Epithelial cell of esophagus (primary cell): ENCODE data around the gene ZNF436.
"Not testable (repeated sequence)": the region's sequence is repeated elsewhere in the genome, so short reads cannot be mapped to it uniquely, and the experiment has no call there.

Experiments used
- DNase-seq: peaks from one replicate; pipeline ENCODE4 v3.0.0; 2010; ENCODE audit warnings: low read depth
- H3K4me3 ChIP-seq: 2 replicates; pipeline ENCODE4 v1.5.1; 2011; ENCODE audit warnings: mild to moderate bottlenecking, low read length, control low read depth
- TF ChIP-seq, protein P1 (sequence below): IDR thresholded peaks from 2 replicates; pipeline ENCODE4 v1.5.1; 2011; ENCODE audit warnings: low read depth, mild to moderate bottlenecking, low read length, control low read depth, inconsistent platforms; ENCODE audit not compliant: insufficient read depth; ENCODE audit errors: missing control alignments

The ZNF436 gene

DNA sequence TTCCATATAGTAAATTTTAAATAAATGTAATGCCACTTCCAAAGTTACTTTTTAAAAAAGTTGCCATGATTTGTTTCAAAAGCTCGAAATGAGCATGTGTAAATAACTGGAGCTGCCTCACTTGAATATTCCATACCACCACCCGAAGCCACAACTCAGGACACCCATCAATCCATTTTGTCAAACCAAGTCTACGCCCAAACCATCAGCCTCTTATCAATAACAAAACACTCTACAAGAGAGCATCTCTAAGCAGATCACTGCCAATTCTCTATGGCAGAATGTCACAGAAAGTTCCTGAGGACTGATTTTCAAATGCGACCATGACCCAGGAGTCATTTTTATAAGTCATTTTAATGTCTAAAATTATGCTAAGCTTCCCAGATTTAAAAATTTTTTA is 30.0 kb downstream of the ZNF436 start:
- TF ChIP-seq, protein P1, sequence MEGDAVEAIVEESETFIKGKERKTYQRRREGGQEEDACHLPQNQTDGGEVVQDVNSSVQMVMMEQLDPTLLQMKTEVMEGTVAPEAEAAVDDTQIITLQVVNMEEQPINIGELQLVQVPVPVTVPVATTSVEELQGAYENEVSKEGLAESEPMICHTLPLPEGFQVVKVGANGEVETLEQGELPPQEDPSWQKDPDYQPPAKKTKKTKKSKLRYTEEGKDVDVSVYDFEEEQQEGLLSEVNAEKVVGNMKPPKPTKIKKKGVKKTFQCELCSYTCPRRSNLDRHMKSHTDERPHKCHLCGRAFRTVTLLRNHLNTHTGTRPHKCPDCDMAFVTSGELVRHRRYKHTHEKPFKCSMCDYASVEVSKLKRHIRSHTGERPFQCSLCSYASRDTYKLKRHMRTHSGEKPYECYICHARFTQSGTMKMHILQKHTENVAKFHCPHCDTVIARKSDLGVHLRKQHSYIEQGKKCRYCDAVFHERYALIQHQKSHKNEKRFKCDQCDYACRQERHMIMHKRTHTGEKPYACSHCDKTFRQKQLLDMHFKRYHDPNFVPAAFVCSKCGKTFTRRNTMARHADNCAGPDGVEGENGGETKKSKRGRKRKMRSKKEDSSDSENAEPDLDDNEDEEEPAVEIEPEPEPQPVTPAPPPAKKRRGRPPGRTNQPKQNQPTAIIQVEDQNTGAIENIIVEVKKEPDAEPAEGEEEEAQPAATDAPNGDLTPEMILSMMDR: no peak
- no peak overlapping the region for H3K4me3 ChIP-seq
- no peak for DNase-seq

DNA sequence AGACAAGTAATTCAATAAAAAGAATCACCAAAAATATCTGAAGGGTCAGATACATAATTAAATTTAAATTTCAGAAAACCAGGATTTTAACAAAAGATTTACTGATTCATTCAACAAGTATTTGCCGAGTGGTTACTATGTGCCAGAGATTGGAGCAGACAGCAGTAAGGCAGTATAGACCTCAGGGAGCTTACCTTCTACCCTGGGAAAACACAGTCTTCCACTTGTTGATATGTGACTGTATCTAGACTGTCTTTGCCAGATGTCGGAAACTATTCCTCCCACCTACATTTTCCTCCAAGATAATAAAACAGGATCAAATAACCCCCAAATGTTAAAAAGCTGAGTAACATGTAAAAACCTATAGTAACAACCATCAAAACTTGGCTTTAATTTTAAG is 31.8 kb downstream of the ZNF436 start:
- no peak overlapping the region for H3K4me3 ChIP-seq
- DNase-seq: no peak
- TF ChIP-seq, protein P1: no peak

DNA sequence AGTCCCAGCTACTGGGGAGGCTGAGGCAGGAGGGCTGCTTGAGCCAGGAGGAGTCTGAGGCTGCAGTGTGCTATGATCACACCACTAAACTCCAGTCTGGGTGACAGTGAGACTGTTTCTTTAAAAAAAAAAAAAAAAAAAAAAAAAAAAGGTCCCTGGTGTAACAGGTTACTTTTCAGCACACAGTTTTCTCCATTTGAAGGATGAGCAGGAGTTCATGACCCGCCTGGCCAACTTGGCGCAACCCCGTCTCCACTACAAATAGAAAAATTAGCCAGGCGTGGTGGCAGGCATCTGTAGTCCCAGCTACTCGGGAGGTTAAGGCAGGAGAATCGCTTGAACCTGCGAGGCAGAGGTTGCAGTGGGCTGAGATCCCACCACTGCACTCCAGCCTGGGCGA is 37.9 kb downstream of the ZNF436 start:
- TF ChIP-seq, protein P1: no peak
- no peak for DNase-seq
- H3K4me3 ChIP-seq: no peak overlapping the region

DNA sequence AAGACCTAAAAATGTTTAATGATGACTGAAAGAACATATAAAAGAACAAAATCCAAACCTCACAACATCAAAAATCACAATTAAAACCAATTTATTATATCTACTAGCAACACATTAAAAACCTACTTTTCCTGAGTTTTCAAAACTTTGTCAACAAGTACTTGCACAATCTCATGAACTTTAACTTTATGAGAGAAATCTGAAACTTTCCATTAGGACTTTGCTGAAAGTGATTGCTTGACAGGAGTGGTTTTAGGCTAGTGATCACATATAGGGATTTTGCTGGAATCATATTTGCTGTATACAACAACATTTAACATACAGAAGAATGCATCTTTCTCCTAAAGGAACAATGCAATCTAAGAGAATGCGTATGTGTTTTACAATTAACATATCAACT is 38.8 kb downstream of the ZNF436 start:
- TF ChIP-seq, protein P1: no peak
- no peak for DNase-seq

DNA sequence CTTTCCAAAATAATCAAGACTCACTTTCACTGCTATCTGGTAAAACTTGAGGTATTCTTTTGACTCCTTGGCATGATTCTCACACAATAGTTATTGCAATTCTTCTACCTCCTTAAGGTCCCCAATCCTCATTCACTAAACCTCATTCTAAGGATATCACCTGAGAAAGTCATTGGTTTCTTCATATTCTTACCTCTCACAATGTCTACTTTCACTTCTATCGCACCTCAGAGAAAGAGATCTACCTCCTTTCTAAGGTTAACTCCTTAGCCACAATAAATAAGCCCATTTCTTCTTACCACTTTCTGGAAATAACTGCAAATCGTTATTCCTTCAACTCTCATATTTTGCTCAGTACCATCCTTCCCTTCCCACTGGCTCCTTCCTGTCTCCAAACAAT is 44.2 kb downstream of the ZNF436 start:
- no peak for DNase-seq
- no peak overlapping the region for H3K4me3 ChIP-seq
- TF ChIP-seq, protein P1: no peak

More for the DNA sequence above, 38.8 kb downstream of the ZNF436 start:
- H3K4me3 ChIP-seq: no peak overlapping the region

DNA sequence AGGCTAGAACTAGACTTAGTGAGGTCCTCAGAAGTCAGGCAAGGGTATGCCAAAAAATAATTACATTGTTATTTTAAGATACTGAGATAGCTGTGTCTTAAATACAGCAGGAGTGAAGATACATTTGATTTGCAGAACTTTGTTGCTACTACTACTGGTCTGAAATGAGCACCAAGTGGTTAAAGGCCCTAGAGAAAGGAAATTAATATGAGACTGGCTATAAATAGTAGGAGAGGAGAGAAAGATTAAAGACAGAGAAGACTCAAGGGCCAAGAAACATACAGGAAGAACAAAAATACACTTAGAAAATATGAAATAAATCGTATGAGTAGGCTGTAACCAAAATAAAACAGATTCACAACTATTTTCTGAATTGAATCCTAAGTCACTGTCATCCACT is 46.9 kb downstream of the ZNF436 start:
- TF ChIP-seq, protein P1: no peak

DNA sequence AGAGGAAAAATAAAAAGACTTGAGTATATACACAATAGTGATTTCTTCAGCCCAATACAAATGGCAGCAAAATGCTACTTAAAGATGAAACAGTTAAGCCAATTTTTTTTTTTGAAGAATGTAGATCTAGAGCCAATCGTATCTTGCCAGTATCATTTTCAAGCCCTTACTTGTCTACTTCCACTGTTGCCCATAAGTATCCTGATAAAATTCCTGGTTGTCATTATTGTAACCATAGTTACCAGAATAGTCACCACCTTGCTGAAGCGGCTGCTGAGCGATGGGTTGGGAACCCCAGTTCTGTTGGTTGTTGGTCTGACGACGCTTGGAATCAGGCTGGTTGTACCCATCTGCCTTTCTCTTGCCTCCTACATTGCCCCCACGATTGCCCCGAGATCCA is 59.4 kb downstream of the ZNF436 start:
- peak; percentile 20 for DNase-seq
- H3K4me3 ChIP-seq: not testable (repeated sequence)

More for the DNA sequence above, 46.9 kb downstream of the ZNF436 start:
- no peak for DNase-seq
- no peak overlapping the region for H3K4me3 ChIP-seq
